Tibial artery (tissue), 4 donors: ENCODE data around the gene FRMD4A.
A peak's percentile ranks its signal among the peaks of the same experiment; 100 is the strongest.

Source experiments
- DNase-seq, 2 donors: peaks; one replicate each; pipeline ENCODE4 v3.0.0-alpha.2; 2019
- H3K27ac ChIP-seq, 2 donors: fragments of 200-600 bp; sonication (generic) in 1 of 2; 1 replicate in 1 of 2; 2 replicates in 1 of 2; pipeline ENCODE4 v1.5.1; 2018 to 2019; ENCODE audit warnings: mild to moderate bottlenecking in 1 of 2
- H3K27me3 ChIP-seq, 2 donors: fragments of 200-600 bp; sonication (generic) in 1 of 2; one replicate each; pipeline versions ENCODE4 v1.5.1 to v1.6.0; 2016 to 2019
- H3K36me3 ChIP-seq, 3 donors: fragments of 200-600 bp; sonication (generic) in 2 of 3; one replicate each; pipeline ENCODE4 v1.5.1; 2016 to 2019; ENCODE audit warnings: mild to moderate bottlenecking in 2 of 3
- H3K4me1 ChIP-seq, 4 donors: fragments of 200-600 bp; sonication (generic) in 2 of 4; 1 replicate in 3 of 4; 2 replicates in 1 of 4; pipeline ENCODE4 v1.5.1; 2016 to 2019
- H3K4me3 ChIP-seq, 2 donors: fragments of 200-600 bp; sonication (generic) in 1 of 2; 1 replicate in 1 of 2; 2 replicates in 1 of 2; pipeline ENCODE4 v1.5.1; 2018 to 2019; ENCODE audit warnings: mild to moderate bottlenecking in 2 of 2
- H3K9me3 ChIP-seq, 3 donors: fragments of 200-600 bp; sonication (generic) in 1 of 3; one replicate each; pipeline ENCODE4 v1.5.1; 2016 to 2019
- CTCF ChIP-seq, 2 experiments: fragments of 200-600 bp in 1 of 2; fragments of 450-650 bp in 1 of 2; IDR thresholded peaks; one replicate each; pipeline ENCODE4 v1.5.1; 2017 to 2019; ENCODE audit warnings: antibody characterized with exemption in 2 of 2, mild to moderate bottlenecking in 1 of 2, moderate library complexity in 1 of 2
- intact Hi-C: fragments of 100-400 bp; cut with DNase I; formaldehyde crosslinking; loops from one replicate; pipeline ENCODE4 v1.15.0; 2023; ENCODE audit warnings: low total_unique reads

Gene FRMD4A

GRCh38 chr10:14024329-14025202, 306.2 kb downstream of the FRMD4A start:
- Histone ChIP-seq H3K9me3 (no peaks in the 10 kb centered on the region), H3K36me3 (no peaks in the 10 kb centered on the region), H3K4me1 (peaks cover 0 to 20% (median 5%) of the 10 kb centered on the region in 4 donors), H3K4me3 (no peak overlapping the region), H3K27me3 (peaks cover 0 to 16% of the 10 kb centered on the region in 2 donors), H3K27ac (no peak overlapping the region)
- TF ChIP-seq CTCF (IDR thresholded peaks at IDR 0.05): no peak
- DNase-seq: peak in 1 of 2 donors; percentile 54
- intact Hi-C loops: no loop called here

- Histone ChIP-seq H3K27ac (no peak overlapping the region), H3K27me3 (peaks cover 0 to 16% of the 10 kb centered on the region in 2 donors), H3K9me3 (no peaks in the 10 kb centered on the region), H3K36me3 (no peaks in the 10 kb centered on the region), H3K4me1 (peaks cover 0 to 20% (median 5%) of the 10 kb centered on the region in 4 donors), H3K4me3 (no peak overlapping the region)
- intact Hi-C loops: no loop called here
- no peak for DNase-seq
- no peak for TF ChIP-seq CTCF (IDR thresholded peaks at IDR 0.05)
Observed at GRCh38 chr10:14023673-14024328, 306.9 kb downstream of the FRMD4A start.

- no peak for TF ChIP-seq CTCF (IDR thresholded peaks at IDR 0.05)
Observed at GRCh38 chr10:14022954-14023672, 307.6 kb downstream of the FRMD4A start.

GRCh38 chr10:14022052-14022451, 308.7 kb downstream of the FRMD4A start:
- intact Hi-C loops: no loop called here
- DNase-seq: no peak
- H3K27ac ChIP-seq: no peak overlapping the region
- no peak for TF ChIP-seq CTCF (IDR thresholded peaks at IDR 0.05)
- H3K4me3 ChIP-seq: no peak overlapping the region
- H3K9me3 ChIP-seq: no peaks in the 10 kb centered on the region
- peaks cover 0 to 20% (median 5%) of the 10 kb centered on the region in 4 donors for H3K4me1 ChIP-seq
- H3K27me3 ChIP-seq: peaks cover 0 to 16% of the 10 kb centered on the region in 2 donors
- no peaks in the 10 kb centered on the region for H3K36me3 ChIP-seq

More at GRCh38 chr10:14022954-14023672, 307.6 kb downstream of the FRMD4A start:
- intact Hi-C loops: no loop called here
- H3K27ac ChIP-seq: no peak overlapping the region
- no peaks in the 10 kb centered on the region for H3K36me3 ChIP-seq
- H3K27me3 ChIP-seq: peaks cover 0 to 16% of the 10 kb centered on the region in 2 donors
- no peak overlapping the region for H3K4me3 ChIP-seq
- peaks cover 0 to 20% (median 5%) of the 10 kb centered on the region in 4 donors for H3K4me1 ChIP-seq
- no peak for DNase-seq
- no peaks in the 10 kb centered on the region for H3K9me3 ChIP-seq

- H3K27me3 ChIP-seq: peaks cover 0 to 16% of the 10 kb centered on the region in 2 donors
- no peak overlapping the region for H3K27ac ChIP-seq
- no peaks in the 10 kb centered on the region for H3K9me3 ChIP-seq
- TF ChIP-seq CTCF (IDR thresholded peaks at IDR 0.05): no peak
- no peak overlapping the region for H3K4me3 ChIP-seq
- peaks cover 0 to 20% (median 5%) of the 10 kb centered on the region in 4 donors for H3K4me1 ChIP-seq
- intact Hi-C loops: no loop called here
- no peaks in the 10 kb centered on the region for H3K36me3 ChIP-seq
- no peak for DNase-seq
Observed at GRCh38 chr10:14020037-14020664, 310.6 kb downstream of the FRMD4A start.
